Globus pallidus (tissue), 1 donor: ENCODE data around the gene FBRSL1.
"Not testable (repeated sequence)": the region's sequence is repeated elsewhere in the genome, so short reads cannot be mapped to it uniquely, and the experiment has no call there.

Experiments
- DNase-seq: peaks from one replicate; pipeline ENCODE4 v3.0.0-alpha.2; 2015; ENCODE audit warnings: low spot score

FBRSL1 gene

DNA sequence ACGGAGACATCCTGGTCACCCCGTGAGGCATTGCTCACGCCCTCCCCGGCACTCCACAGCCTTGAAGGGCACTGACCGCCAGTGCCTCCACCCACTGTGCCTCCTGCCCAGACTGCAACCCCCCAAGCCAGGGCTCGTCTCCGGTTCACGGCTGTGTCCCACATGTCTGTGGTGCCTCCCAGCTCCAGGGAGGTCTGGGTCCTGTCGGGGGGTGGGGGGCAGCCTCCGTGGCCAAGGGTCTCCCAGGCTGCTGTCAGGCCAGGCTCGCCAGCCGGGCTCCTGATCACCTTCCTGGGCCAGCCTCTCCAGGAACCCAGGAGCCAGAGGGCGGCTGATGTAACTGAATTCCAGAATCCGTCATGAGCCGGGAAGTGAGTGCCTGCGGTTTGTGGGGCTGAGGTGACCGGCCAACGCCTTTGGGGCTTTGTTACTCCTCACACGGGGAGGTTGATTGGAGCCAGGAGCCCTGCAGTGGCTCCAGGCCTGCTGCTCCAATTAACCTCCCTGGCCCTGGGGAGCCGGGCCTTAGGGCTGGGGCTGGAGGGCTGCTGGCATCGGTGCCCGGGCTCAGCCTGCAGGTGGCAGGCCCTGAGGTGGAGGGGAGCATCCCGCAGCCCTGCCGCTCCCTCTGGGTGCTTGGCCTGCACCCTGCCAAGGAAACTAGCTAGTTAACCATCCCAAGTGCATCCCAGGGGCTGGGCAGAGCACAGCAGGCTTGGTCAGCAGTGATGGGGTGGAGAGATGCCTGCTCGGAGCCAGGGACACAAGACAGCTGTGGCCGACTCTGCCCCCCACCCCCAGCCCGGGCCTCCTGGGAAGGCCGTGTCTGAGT lies 36.4 kb upstream of the FBRSL1 start:
- no peak for DNase-seq

- DNase-seq: no peak
These were observed 35.6 kb upstream of the FBRSL1 start for GRCh38 chr12:132454193-132454932.

GRCh38 chr12:132454933-132455418 lies 35.0 kb upstream of the FBRSL1 start:
- DNase-seq: no peak

GRCh38 chr12:132455565-132455964 lies 34.4 kb upstream of the FBRSL1 start:
- no peak for DNase-seq

DNA sequence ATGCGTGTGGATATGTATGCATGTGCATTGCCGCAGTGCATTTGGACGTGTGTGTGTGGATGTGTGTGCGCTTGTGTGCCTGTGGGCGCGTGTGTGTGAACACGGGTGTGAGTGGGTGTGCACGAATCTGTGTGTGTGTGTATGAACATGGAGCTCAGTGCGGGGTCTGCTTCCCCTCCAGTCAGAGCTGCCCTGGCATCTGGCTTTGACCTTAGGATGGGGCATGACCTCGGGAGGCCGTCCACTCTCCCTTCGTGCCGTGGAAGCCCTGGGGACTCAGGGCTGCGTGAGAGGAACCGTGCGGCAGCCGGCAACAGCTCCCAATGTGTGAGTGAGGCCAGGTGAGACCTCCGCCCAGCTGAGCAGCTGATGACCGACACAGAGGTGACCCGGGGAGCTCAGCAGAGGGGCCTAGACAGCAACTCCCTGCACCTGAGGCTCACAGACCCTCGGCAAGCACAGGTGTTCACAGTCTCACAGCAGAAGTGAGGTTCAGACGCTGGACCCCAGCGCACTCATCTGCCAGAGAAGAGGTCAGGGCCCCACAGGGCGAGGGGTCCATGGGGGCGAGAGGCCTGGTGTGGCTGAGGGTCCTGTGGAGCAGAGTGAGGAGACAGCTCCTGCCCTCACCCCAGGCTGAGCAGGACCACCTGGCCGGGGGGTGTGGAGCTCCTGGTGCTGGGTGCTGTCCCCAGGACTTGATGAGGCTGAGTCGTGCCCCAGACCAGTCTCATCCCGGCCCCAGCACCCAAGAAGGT lies 33.6 kb upstream of the FBRSL1 start:
- DNase-seq: no peak

- no peak for DNase-seq
These were observed 32.9 kb upstream of the FBRSL1 start for GRCh38 chr12:132456944-132457495.

- no peak for DNase-seq
These were observed 31.5 kb upstream of the FBRSL1 start for GRCh38 chr12:132458441-132458840.

DNA sequence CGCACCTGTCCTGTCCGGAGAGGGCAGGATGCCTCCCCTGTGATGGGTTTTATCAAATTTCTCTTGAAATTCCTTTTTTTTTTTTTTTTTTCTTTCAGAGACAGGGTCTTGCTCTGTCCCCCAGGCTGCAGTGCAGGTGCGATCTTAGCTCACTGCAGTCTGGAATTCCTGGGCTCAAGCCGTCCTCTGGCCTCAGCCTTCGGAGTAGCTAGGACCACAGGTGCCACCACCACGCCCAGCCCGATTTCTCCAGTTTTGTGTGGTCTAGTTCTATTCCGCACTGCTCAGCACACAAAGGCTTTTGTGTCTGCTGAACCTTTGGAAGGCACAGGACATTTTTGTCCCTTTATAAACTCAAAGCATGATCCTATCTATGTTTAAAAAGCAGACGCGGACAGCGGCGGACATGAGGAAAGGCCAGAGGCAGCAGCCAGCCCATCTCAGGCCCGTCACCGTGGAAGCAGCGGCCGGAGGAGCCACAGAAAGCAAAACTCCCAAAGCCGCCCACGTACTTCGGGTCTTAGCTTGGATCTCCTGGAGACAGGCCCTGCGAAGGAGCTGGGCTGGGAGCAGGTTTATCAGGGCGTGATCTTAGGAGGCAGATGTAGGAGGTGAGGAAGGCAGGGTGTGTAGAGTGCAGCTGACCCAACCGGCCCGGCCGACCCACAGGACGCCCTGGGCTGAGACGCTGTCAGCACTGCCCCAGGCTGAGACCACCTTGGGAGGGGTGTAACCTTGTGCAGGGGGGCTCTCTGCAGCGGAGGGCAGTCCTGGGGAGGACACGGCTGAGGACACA lies 30.9 kb upstream of the FBRSL1 start:
- no peak for DNase-seq

GRCh38 chr12:132460571-132460970 lies 29.4 kb upstream of the FBRSL1 start:
- DNase-seq: no peak

DNA sequence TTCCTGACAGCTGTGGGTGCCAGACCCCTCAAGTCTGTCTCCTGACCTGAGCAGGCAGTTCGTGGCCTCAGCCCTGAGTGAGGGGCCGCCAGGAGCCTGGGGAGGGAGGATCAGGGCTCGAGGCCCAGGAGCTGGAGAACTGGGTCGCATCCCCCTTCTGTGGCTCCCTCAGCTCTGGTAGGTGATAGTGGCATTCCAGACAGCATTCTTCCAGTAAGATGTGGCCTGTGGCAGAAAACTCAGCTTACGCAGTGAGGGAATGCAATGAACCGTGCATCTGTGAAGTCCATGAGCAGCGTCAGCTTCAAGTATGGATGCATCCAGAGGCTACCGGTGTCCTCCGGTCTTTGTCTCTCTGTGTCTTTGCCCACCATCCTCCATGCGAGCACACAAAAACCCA lies 28.4 kb upstream of the FBRSL1 start:
- no peak for DNase-seq

DNA sequence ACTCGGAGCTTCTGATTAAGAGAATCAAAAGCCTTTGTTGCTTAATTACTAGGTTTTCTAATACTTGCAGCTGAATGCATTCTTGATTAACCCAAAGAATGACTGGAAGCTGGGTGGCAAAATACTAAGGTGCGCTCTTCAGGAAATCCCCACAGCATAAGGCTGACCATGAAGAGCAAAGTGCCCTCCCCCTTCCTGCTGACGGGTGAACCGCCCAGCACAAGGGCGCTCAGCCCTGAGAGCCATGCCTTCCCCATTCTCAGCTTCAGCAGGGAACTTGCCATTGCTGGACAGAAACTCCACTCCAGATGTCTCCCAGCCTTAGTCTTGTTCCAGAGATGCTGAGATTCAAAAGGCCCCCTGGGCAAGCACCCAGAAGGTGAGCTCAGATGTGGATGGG lies 27.2 kb upstream of the FBRSL1 start:
- DNase-seq: no peak

- not testable (repeated sequence) for DNase-seq
These were observed 26.5 kb upstream of the FBRSL1 start for GRCh38 chr12:132463284-132463924.

GRCh38 chr12:132464304-132464703 lies 25.6 kb upstream of the FBRSL1 start:
- not testable (repeated sequence) for DNase-seq

GRCh38 chr12:132464820-132465219 lies 25.1 kb upstream of the FBRSL1 start:
- no peak for DNase-seq

DNA sequence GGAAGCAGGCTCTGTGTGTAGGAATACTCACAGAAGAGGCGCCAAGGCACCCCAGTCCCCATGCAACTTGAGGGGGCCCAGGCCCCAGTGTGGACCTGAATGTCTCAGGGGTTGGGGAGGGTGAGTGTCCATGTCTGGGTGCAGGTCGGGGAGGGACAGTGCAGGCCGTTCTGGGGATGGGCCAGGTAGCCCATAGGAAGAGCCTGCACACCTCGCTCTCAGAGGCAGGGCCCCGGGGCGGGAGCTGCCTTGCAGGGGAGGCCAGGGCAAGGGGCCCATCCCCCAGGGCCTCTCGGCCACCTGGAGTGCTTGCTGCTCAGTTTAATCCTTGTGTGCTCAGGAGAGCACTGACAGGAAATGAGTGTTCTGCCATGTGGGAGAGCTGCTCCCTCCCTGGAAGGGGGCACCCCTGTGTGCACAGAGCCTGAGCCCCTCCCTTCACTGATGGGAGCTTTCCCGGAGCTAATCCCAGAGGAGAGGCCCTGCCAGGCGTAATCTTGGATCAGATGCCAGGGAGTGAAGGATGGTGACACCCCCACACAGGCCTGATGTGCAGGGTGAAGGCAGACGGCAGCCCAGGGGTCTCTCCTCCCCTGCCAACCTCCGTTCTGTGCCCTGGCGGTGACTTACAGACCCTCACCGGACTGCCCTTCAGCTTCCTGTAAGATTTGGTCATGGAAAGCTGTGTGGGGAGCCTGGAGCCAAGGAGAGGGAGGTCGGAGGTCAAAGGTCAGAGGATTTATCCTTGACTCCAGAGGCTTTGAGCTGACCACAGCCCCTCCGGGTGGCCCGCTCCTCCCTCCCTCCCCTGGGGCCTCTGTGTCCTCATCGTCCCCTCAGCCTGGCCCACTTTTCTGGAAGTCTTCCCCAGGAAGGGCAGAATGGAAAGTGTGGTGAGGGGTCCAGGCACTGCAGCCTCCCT lies 24.4 kb upstream of the FBRSL1 start:
- no peak for DNase-seq

DNA sequence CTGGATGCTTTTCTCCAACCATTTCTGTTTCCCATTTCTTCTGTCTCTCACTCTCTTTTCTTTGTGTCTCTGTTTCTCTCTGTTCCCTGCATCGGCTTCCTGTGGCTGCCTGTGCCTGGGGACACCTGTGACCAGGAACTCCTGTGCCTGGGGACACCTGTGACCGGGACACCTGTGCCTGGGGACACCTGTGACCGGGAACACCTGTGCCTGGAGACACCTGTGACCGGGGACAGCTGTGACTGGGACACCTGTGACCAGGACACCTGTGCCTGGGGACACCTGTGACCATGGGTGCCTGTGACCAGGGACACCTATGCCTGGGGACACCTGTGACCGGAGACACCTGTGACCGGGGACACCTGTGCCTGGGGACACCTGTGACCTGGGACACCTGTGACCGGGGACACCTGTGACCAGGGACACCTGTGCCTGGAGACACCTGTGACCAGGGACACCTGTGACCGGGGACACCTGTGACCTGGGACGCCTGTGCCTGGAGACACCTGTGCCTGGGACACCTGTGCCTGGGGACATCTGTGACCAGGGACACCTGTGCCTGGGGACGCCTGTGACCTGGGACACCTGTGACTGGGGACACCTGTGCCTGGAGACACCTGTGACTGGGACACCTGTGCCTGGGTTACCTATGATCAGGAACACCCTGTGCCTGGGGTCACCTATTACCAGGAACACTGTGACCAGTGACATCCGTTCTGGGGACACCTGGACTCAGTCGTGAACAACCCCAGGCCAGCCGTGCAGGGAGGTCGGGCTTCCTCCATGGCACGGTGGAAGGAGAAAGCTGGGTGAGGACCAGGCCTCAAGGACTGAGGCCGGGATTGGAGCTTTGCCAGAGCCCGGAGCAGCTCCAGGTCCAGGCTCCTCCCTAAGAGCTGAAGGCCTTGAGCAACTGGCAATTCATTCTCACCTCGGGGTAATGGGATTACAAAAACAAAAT lies 23.4 kb upstream of the FBRSL1 start:
- no peak for DNase-seq

DNA sequence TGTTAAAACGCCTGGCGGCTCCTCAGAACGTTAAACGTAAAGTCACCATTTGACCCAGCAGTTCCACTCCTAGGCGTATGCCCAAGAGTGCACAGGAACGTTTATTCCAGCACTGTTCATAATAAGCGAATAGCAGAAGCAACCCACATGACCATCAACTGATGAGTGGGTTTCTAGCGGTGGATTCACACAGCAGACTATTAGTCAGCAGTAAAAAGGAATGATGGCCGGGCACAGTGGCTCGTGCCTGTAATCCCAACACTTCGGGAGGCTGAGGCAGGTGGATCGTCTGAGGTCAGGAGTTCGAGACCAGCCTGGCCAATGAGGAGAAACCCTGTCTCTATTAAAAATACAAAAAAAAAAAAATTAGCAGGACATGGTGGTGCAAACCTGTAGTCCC lies 22.4 kb upstream of the FBRSL1 start:
- no peak for DNase-seq

- no peak for DNase-seq
These were observed 20.5 kb upstream of the FBRSL1 start for GRCh38 chr12:132469423-132469822.

DNA sequence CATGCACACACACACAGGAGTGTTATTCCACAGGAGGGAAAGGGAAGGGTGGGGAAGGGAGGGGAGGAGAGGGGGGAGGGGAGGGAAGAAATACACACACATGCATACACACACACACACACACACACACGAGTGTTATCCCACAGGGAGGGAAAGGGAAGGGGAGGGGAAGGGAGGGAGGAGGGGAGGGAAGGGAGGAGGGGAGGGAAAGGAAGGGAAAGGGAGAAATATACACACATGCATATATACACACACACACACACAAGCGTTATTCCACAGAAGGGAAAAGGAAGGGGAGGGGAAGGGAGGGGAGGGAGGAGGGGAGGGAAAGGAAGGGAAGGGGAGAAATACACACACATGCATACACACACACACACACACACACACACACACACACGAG lies 19.6 kb upstream of the FBRSL1 start:
- DNase-seq: no peak
